Tongue (tissue), 2 donors: ENCODE measurements around the gene BHLHE40. TPM values are rescaled to one million over a fixed set of nuclear protein-coding genes. Genes with fewer than 3 reads are reported as not detected.

Experiments
- DNase-seq: peaks from one replicate; pipeline ENCODE4 v3.0.0-alpha.2; 2015
- total RNA-seq: library from RNA; depleted of rRNA; stranded (reverse); fragments of >200 nt; gene quantifications from one replicate; pipeline ENCODE4 v1.2.3, GENCODE V29; 2014

BHLHE40 gene
- total RNA-seq, 1 donor from 2014 or later = 77.1 TPM

GRCh38 chr3:4984511-4984864 lies 5.3 kb downstream of the BHLHE40 start:
- no peak for DNase-seq

- DNase-seq = no peak
These were observed 6.3 kb downstream of the BHLHE40 start for GRCh38 chr3:4985330-4986174.

- no peak for DNase-seq
These were observed 7.0 kb downstream of the BHLHE40 start for GRCh38 chr3:4986175-4986781.

DNA sequence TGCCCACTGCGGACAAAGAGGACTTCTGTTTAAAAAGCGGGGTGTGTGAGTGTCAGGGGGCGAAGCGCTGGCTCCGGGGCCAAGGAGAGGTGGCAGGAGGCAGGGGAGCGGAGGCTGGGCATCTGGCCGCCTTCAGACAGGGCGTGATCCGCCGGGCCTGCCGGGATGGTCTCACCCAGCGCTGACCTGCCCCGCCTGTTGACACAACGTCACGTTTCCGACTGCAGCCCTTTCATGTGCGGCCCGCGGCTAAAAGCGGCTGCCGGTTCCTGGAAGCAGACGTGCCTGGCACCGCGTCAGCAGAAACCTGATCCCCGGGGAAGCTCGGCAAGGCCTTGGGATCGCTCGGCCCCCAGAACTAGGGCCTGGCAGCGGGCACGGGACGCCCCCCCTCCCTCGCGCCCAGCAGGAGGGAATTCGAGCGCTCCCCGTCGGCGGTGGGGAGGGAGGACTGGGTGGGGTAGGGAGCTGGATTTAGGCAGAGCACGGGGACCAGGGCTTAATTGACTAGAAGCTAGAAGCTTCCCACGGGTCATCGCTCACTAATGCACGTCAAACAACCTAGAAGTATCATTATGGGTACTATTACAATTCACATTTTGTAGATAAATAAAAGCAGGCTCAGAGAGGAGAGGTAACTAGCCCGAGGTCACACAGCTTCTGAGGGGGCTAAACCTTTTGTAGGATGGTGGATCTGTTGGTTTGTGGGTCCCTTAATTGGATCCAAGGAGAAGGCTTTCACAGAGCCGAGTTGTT lies 7.7 kb downstream of the BHLHE40 start:
- DNase-seq = peak; percentile 98

GRCh38 chr3:4987538-4988296 lies 8.5 kb downstream of the BHLHE40 start:
- no peak for DNase-seq

DNA sequence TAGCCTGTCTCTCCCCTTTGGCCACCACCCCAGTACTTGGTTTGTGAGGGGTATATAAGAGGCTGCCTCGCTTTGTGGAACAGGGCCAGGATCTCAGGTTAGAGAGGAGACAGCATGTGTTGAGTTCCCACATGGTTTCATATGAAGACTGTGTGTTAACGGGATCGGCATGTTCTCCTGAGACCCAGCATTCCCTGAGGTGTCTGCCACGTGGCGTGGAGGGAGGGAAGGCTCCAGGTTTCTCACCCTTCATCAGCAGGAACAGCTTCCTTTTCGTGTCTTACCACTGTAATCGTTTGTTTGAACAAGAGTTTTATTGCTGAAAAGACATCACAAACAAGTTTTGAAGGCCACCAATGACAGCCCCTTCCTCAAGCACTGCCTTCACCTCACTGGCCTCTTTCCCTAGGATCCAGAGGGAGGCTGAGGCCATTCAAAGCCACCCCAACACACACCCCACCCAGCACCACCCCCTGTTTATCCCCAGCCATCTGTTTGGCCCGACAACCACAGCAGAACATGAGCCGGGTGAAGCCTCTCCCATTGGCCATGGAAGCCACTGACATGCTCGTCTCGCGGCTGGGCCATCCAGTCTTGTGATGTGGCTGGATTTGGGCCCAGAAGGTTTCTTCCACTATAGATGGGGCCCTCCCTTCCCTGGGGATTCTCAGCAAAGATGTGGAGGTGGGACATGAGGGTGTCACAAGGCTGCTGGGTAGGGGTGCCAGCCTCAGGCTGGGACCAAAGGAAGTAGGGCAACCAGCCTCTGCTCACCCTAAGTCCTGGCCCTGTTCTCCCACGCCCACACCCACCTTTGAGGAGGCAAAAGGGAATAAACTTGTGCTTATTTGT lies 10.0 kb downstream of the BHLHE40 start:
- DNase-seq = peak; percentile 82

DNA sequence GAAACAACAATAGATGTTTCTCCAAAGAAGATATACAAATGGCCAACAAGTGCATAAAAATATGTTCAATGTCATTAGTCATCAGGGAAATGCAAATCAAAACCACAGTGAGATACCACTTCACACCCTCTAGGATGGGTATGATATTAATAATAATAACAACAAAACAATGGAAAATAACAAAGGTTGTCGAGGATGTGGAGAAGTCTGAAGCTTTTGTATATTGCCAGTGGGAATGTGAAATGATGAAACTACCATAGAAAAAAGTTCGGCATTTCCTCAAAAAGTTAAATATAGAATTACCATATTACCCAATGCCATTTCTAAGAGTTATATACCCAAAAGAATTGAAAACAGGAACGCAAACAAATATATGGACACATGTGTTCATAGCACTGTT lies 10.8 kb downstream of the BHLHE40 start:
- no peak for DNase-seq

DNA sequence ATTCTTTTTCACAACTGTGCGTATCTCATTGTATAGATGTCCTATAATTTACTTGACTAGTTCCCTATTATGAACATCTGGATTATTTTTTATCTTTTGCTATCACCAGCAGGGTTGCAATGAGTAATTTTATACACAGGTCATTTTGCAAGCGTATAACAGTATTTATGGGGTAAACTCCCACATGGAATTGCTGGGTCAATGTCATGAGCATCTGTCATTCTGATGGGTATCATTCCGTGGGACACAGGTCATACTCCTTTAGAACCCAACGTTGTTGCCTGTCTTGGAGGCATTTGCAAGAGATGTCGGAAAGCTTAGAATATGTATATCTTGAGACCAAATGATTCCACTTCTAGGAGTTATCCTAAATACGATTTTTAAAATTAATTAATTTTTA lies 12.9 kb downstream of the BHLHE40 start:
- DNase-seq = no peak

DNA sequence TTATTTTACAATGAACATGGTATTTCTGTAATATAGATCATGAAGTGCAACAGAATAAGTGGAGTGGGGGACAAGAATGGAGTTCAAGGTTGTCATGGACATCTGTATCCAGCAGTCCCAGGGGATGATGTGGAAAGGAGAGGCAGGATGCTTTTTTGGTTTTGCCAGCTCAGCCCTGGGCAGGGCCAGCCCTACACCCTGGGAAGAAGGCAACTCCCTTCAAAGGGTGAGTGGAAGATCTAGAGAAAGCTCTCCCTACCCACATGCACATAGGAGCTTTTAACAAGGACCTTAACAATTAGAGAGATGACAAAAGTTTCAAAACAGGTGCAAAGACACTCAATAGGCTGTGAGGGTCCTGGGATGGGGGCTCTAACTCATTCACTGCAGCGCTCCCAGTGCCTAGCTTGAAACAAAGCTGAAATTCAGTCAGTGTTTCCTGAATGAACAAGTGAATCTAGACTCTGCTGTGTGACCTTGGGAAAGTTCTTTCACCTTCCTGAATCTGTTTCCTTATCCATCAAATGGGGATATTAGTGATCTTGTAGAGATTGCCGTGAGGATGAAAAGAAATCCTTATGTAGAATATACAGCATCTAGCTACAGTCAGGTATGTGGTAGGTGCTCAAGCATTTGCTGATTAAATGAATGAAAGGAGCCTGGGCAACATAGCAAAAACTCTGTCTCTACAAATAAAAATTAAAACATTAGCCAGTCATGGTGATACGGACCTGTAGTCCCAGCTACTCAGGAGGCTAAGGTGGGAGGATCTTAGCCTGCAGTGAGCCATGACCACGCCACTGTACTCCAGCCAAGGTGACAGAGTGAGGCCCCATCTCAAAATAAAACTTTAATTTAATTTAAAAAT lies 14.3 kb downstream of the BHLHE40 start:
- no peak for DNase-seq

- DNase-seq = no peak
These were observed 15.0 kb downstream of the BHLHE40 start for GRCh38 chr3:4994144-4994730.

DNA sequence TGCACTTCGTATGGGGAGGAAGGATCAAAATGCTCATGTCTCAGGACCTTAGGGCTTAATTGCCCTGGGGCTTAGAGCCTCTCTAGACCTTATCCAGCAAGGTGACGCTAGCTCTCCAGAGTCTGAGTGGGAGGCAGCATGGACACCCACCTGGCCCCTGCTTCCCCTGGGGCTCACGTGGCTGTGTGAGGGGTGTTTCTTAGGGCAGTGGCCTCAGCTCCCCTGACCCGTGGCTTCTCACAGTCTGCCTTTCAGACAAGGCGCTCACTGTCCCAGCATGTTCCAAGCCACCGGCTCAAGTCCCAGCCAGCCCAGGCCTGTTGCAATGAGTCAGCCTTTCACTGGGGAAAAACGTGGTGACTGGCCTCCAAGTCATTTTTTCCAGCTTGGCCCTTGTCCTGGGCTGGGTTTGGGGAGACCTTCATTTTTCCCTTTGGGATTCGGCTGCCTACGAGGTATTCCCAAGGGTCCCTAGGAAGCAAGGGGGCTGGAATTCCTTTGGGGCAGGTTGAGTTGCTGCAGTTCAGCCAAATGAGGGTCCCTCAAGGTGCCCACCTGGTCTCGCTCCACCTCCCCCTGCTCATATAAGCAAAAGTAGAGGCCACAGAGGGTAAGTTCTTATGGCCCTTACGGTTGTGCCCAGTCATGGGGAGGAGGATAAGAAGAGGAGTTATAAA lies 15.7 kb downstream of the BHLHE40 start:
- no peak for DNase-seq

DNA sequence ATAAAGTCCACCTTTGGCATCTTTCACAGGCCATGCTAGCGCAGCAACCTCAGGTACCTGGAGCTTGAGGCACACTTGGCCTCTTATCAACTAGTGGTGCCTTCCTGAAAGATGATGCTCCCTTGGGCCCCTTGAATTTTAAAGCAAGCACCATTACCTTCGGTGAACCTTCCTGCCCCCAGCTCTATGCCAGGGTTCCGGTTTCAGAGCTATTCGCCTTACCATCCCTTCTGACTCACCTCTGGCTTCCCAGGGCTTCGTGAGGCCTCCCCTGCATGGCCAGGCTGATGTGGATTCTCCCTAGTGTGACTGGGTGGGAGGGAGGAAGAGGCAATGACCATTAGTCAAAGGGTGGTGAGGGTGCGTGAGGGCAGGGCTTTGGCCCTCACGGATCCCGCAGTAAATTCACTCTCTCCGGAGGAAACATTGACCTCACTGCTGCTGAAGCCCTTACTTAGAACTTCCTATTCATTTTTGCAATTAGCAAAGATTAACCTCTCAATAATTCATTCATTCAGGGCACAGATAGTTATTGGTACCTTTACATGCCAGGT lies 16.3 kb downstream of the BHLHE40 start:
- DNase-seq = no peak

- DNase-seq = no peak
These were observed 17.1 kb downstream of the BHLHE40 start for GRCh38 chr3:4996223-4996765.

DNA sequence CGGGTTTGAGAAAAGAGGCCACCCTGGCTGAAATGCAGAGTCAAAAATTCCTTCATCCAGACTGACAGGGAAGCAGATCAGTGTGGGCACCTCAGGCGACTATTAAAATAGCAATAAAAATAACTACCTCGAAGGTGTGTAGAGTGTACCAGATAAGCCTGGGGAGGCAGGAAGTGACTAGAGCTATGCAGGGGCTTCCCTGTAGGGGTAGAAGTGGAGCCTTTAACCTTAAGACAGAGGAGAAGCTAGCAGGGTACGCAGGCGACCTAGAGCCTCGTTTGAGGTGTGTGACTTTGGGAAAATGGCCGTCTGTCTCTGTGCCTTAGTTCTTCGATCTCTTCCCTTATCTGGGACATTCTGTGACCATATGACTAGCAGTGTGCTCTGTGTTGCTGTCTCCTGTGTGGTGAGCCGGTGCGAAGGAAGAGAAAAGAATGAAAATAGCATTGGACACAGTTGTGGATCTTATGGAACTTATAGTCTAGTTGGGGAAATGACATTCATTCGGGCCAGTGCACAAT lies 17.6 kb downstream of the BHLHE40 start:
- DNase-seq = no peak

GRCh38 chr3:4997946-4998345 lies 18.7 kb downstream of the BHLHE40 start:
- no peak for DNase-seq

GRCh38 chr3:4999531-5000184 lies 20.4 kb downstream of the BHLHE40 start:
- no peak for DNase-seq

DNA sequence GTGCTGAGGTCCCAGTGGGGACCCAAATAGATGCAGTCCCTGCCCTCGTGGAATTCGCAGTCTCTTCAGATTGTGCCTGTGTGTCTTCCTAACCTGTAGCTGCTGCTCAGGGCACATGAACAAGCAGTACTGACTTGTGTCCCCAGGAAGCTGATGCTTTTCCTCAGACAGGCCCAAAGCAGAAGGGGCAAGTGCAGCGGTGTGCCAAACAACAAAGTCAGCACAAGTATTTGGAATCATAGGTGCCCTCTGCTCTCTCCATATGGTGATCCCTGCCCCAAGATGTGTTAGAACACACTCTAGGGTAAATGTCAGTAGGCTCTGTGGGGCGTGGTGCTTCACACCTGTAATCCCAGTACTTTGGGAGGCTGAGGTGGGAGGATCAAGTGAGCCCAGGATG lies 21.9 kb downstream of the BHLHE40 start:
- DNase-seq = no peak

GRCh38 chr3:5001805-5002173 lies 22.6 kb downstream of the BHLHE40 start:
- DNase-seq = no peak
